Esophagus squamous epithelium (tissue), 5 donors: ENCODE data around the gene FBRS. TPM values are rescaled to one million over a fixed set of nuclear protein-coding genes. Genes with fewer than 3 reads are reported as not detected.

ENCODE experiments used
- DNase-seq: peaks from one replicate; lab custom pipeline; 2025; lab: John Stamatoyannopoulos, UW
- H3K27ac ChIP-seq, 4 donors: fragments of 200-600 bp; sonication (generic); one replicate each; pipeline ENCODE4 v1.5.1; 2016 to 2019; ENCODE audit warnings: mild to moderate bottlenecking in 1 of 4
- H3K27me3 ChIP-seq, 4 donors: fragments of 200-600 bp; sonication (generic); 1 replicate in 3 of 4; 2 replicates in 1 of 4; pipeline versions ENCODE4 v1.5.1 to v1.6.0; 2017 to 2021; ENCODE audit warnings: antibody characterized with exemption in 1 of 4
- H3K36me3 ChIP-seq, 3 donors: fragments of 200-600 bp; sonication (generic); one replicate each; pipeline ENCODE4 v1.5.1; 2016 to 2019
- H3K4me1 ChIP-seq, 3 donors: fragments of 200-600 bp; sonication (generic); one replicate each; pipeline ENCODE4 v1.5.1; 2017 to 2019
- H3K4me3 ChIP-seq, 4 donors: fragments of 200-600 bp; sonication (generic); 1 replicate in 3 of 4; 2 replicates in 1 of 4; pipeline ENCODE4 v1.5.1; 2016 to 2019; ENCODE audit warnings: mild to moderate bottlenecking in 2 of 4, moderate library complexity in 1 of 4
- H3K9me3 ChIP-seq, 3 donors: fragments of 200-600 bp; sonication (generic); one replicate each; pipeline ENCODE4 v1.5.1; 2016 to 2019
- CTCF ChIP-seq, 6 experiments: fragments of 450-650 bp in 4 of 6; fragments of 200-600 bp in 2 of 6; sonication (generic) in 2 of 6; IDR thresholded peaks; one replicate each; pipeline ENCODE4 v1.5.1; 2016 to 2019; ENCODE audit warnings: antibody characterized with exemption in 6 of 6, mild to moderate bottlenecking in 4 of 6, moderate library complexity in 4 of 6
- POLR2A ChIP-seq, 4 donors: fragments of 450-650 bp; IDR thresholded peaks; one replicate each; pipeline ENCODE4 v1.6.1; 2017; ENCODE audit warnings: antibody characterized with exemption in 4 of 4, mild to moderate bottlenecking in 4 of 4, moderate library complexity in 3 of 4
- WGBS, 2 donors: methylation state at CpG; one replicate each; pipeline ENCODE4 v1.1.5; 2018; 5-methylcytosine and 5-hydroxymethylcytosine counted together
- intact Hi-C: fragments of 100-400 bp; cut with DNase I; formaldehyde crosslinking; loops from one replicate; pipeline ENCODE4 v1.15.0; 2022
- total RNA-seq, 4 donors: library from RNA; depleted of rRNA; stranded (reverse); fragments of >200 nt; gene quantifications; one replicate each; pipeline ENCODE4 v1.1.0, GENCODE V29; 2016
- donor health status: DM: yes; HTN: yes; CAD: no.

Gene FBRS
- total RNA-seq, 4 donors from 2014 or later = 22.3 to 80.2 (median 45.3) TPM

GRCh38 chr16:30660424-30661261 lies 2.4 kb downstream of the FBRS start:
- peaks cover 32 to 69% (median 37%) of the 10 kb centered on the region in 3 donors for H3K4me1 ChIP-seq
- H3K27ac ChIP-seq = peak overlapping the region; percentile 99 to 100 (median 100)
- peaks cover 29 to 65% (median 40%) of the 10 kb centered on the region in 3 donors for H3K36me3 ChIP-seq
- peak overlapping the region; percentile 83 to 98 (median 98) for H3K4me3 ChIP-seq
- 28 to 33% methylated on average over 19 to 20 of the region's 21 CpGs for WGBS, 2 donors
- intact Hi-C loops = no loop called here
- DNase-seq = no peak
- TF ChIP-seq POLR2A (IDR thresholded peaks at IDR 0.05) (no peak), CTCF (IDR thresholded peaks at IDR 0.05) (no peak)
- H3K27me3 ChIP-seq = no peaks in the 10 kb centered on the region
- H3K9me3 ChIP-seq = no peaks in the 10 kb centered on the region

DNA sequence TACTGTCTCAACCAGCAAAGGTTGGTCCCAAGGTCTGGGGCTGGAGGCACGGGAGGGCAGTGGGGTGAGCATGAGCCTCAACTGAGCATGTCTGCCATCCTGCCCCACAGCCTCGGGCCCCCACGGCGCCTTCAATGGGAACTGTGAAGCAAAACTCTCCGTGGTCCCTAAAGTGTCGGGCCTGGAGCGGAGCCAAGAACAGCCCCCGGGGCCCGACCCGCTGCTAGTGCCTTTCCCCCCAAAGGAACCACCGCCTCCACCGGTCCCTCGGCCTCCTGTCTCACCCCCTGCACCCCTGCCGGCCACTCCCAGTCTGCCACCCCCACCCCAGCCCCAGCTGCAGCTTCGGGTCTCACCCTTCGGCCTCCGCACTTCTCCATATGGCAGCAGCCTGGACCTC lies 4.2 kb downstream of the FBRS start:
- no peak overlapping the region for H3K4me3 ChIP-seq
- H3K36me3 ChIP-seq = peaks cover 41 to 69% (median 49%) of the 10 kb centered on the region in 3 donors
- WGBS, 2 donors = 40% methylated on average over 1 of the region's 17 CpGs; no CpG with 5 or more reads in 1 of the 2 donors
- no peak for TF ChIP-seq CTCF (IDR thresholded peaks at IDR 0.05)
- no peak for TF ChIP-seq POLR2A (IDR thresholded peaks at IDR 0.05)
- H3K27ac ChIP-seq = no peak overlapping the region
- intact Hi-C loops = no loop called here
- H3K27me3 ChIP-seq = no peaks in the 10 kb centered on the region
- H3K4me1 ChIP-seq = peaks cover 23 to 57% (median 27%) of the 10 kb centered on the region in 3 donors
- DNase-seq = no peak
- no peaks in the 10 kb centered on the region for H3K9me3 ChIP-seq

DNA sequence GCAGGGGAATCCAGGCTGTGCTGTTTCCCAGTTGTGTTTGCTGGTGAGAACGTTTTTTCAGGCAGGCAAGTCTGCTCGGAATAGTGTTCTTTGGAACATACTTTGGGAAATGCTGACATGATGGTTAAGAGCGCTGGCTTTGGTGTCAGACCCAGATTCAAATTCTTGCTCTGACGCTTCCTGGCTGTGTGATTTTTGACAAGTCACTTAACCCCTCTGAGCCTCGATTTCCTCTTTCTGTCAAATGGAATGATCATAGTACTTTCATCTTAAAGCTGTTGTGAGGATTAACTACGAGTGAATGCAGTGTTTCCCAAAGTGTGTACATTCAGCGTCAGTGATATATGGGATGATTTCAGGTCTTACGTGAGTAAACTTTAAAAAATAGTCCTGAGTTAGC lies 4.8 kb downstream of the FBRS start:
- 75 to 79% methylated on average over 8 of the region's 8 CpGs for WGBS, 2 donors
- H3K27ac ChIP-seq = no peak overlapping the region
- H3K9me3 ChIP-seq = no peaks in the 10 kb centered on the region
- no peak overlapping the region for H3K4me3 ChIP-seq
- H3K36me3 ChIP-seq = peaks cover 46 to 75% (median 55%) of the 10 kb centered on the region in 3 donors
- peaks cover 22 to 55% (median 26%) of the 10 kb centered on the region in 3 donors for H3K4me1 ChIP-seq
- H3K27me3 ChIP-seq = no peaks in the 10 kb centered on the region
- DNase-seq = no peak
- no peak for TF ChIP-seq POLR2A (IDR thresholded peaks at IDR 0.05)
- TF ChIP-seq CTCF (IDR thresholded peaks at IDR 0.05) = no peak
- intact Hi-C loops = no loop called here

DNA sequence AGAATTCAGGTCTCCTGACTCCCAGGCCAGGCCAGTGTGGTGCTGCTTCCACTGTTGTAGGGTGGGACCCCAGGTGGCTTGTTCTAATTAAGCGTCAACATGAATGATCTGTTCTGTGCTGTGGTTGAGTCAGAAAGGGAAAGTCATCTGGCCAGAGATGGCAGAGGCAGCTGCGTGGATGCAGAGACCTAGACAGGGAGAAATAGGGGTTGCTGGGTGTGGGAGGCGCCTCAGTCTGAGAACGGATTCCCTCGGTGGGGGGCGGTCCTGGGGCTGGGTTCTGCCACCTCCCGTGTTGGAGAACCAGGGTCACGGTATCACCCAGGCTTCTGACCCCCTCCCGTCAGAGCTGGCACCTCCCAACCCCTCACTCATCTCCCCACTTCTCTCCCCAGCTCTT lies 5.6 kb downstream of the FBRS start:
- Histone ChIP-seq H3K4me1 (peaks cover 22 to 55% (median 26%) of the 10 kb centered on the region in 3 donors), H3K27me3 (no peaks in the 10 kb centered on the region), H3K36me3 (peaks cover 53 to 83% (median 63%) of the 10 kb centered on the region in 3 donors), H3K9me3 (no peaks in the 10 kb centered on the region), H3K27ac (no peak overlapping the region), H3K4me3 (no peak overlapping the region)
- intact Hi-C loops = no loop called here
- DNase-seq = no peak
- TF ChIP-seq POLR2A (IDR thresholded peaks at IDR 0.05) (no peak), CTCF (IDR thresholded peaks at IDR 0.05) (no peak)
- WGBS, 2 donors = 79 to 94% methylated on average over 2 to 7 of the region's 9 CpGs

- DNase-seq = no peak
- TF ChIP-seq POLR2A (IDR thresholded peaks at IDR 0.05) = no peak
- TF ChIP-seq CTCF (IDR thresholded peaks at IDR 0.05) = no peak
- peaks cover 61 to 91% (median 71%) of the 10 kb centered on the region in 3 donors for H3K36me3 ChIP-seq
- no peaks in the 10 kb centered on the region for H3K9me3 ChIP-seq
- WGBS, 2 donors = 63 to 94% methylated on average over 3 to 4 of the region's 15 CpGs
- H3K27ac ChIP-seq = no peak overlapping the region
- peaks cover 22 to 55% (median 26%) of the 10 kb centered on the region in 3 donors for H3K4me1 ChIP-seq
- no peak overlapping the region for H3K4me3 ChIP-seq
- no peaks in the 10 kb centered on the region for H3K27me3 ChIP-seq
- intact Hi-C loops = no loop called here
Observed at GRCh38 chr16:30664616-30665109, 6.4 kb downstream of the FBRS start.
